Effector CD4-positive, alpha-beta T cell (primary cell): ENCODE data around the gene CD2AP.
"Not testable (repeated sequence)": the region's sequence is repeated elsewhere in the genome, so short reads cannot be mapped to it uniquely, and the experiment has no call there.

ENCODE experiments used
- DNase-seq: peaks from one replicate; pipeline ENCODE4 v3.0.0-alpha.2; 2020

The CD2AP gene

GRCh38 chr6:47509937-47510336, 32.3 kb downstream of the CD2AP start:
- no peak for DNase-seq

DNA sequence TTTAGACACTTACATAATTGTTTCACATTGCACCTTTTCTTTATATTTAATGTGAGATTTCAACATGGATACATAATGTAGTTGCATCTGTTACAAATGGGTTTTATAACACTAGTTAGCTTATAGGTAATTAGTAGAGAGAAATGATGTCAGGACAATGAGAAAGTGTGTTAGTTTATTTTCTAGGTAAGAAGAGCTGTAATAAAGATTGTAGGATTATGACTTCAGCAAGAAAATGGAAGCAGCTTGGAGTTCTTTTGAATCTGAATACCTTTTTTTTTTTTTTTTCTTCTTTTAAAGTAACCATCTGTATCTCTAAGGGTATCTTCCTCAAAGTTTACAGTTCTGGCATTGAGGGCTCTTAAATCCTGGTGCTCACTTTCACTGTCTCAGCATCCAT, 35.3 kb downstream of the CD2AP start:
- DNase-seq = no peak

GRCh38 chr6:47519279-47519678, 41.7 kb downstream of the CD2AP start:
- no peak for DNase-seq

GRCh38 chr6:47520282-47520681, 42.7 kb downstream of the CD2AP start:
- no peak for DNase-seq

DNA sequence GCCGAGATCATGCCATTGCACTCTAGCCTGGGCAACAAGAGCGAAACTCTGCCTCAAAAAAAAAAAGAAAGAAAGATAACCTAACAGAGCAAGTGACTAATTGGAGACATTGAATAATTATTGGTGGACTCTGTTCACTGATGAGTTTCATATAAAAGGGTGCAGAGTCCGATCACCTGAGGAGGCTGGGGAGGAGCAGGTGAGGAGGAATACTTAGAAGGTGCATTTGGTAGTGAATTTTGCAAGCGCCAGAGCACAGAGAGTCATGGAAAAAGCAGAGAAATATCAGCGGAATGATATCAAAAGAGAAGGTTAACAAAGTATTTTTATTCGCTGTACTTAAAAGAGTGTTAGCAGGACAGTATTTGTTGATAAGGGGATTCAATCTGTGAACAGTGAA, 44.4 kb downstream of the CD2AP start:
- DNase-seq = no peak

GRCh38 chr6:47524136-47524845, 46.7 kb downstream of the CD2AP start:
- DNase-seq = no peak

DNA sequence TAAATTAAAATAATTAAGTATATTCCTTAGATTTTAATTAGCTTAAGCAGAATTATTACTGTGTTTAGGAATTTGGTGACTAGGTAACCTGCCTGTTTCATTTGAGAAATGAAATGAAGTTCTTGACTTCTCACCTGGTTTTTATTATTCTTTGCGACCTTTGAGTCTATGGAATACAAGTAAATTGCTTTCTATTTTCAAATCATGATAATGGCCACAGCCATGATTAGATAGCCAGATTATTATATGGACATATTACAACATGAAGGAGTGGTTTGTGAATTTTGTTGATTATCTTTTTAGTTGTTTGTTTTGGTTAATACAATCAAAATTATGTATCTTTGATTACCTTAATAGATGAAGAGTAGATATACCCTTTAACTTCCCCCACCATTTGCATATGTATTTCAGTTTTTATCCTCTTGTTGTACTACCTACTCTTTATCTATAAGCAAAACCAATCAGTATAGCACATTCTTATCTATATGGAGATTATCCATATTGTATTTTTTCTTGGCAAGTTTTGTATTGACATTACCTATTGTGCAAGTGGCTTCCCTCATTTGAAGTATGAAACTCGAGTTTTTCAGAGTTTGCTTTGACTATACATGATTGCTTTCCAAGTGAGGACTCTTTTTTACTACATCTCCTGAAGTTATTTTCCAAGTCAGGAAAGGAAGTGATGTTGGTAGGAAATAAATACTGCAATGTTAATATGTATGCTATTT, 47.9 kb downstream of the CD2AP start:
- no peak for DNase-seq

DNA sequence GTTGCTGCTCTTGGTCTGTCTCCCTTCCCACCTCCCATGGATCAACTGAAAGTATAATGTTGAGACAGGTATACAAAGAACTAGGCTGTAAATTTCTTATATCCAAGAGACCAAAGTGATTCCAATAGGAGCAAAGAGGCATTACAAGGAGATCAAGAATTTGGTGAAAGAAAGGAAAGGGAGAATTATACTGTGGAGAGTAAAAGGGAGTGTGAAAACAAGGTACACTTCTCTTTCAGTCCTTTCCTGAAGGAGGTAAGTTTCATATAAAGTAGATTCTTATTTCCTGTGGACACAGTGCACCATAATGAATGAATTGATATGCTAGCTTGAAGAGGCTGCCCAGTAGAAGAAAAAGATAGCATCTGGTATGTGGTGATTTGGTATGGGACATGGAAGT, 49.7 kb downstream of the CD2AP start:
- DNase-seq = no peak

GRCh38 chr6:47529734-47530133, 52.1 kb downstream of the CD2AP start:
- no peak for DNase-seq

GRCh38 chr6:47532981-47533585, 55.5 kb downstream of the CD2AP start:
- DNase-seq = no peak

DNA sequence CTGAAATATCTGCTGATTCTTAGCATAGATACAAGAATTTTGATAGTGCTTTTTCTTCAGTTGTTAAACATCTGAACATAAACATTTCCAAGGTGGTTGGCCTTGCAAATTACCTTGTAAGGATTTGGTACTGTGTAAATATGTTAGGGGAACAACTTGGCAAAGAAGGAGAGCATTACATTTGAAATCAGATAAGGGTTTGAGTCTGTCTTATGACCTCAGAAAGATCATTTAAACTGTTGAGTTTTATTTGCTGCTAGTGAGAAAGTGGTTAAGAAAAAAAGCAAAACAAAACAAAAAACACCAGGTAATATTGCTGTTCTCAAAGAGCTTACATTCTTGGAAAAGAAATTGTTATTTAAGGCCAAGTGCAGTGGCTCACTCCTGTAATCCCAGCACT, 56.5 kb downstream of the CD2AP start:
- DNase-seq = no peak

DNA sequence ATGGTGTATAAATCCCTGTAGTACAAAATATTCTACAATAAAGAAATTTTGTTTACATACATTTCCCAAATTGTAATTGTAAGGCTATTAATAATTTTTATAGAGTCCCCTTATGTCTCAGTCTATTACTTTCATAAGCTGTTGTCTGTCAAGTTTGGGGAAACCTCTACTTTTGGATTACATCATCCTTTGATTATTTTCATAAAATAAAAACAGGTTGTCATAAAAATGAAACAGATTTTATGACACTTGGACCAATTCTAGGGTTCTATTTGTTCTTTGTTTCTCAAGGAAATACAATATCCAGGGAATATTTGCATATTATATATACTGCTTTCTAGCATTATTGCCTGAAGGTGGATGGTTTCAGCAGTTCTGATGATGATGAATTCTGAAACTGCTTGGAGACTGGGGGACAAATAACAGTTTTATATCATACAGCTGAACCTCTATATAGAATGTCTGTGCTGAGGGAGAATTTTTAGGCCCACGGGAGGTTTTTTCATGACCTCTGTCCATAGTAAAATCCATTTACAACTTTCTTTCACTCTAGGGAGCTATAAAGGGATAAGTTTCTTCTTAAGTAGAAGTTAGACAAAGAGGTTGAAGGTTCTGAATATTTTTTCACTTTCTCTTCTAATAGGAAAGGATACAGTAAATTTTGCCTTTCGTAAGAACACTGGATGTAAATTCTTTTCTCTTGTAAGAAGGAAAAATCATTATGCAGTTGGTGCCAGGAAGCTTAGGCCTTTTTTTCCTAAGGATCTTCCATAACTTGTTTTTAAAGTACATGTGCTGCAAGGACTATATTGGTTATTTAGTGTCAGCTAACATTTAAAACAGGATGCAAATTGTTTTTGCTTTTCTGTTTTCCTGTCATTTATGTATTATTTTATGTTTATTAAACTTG, 58.0 kb downstream of the CD2AP start:
- no peak for DNase-seq

DNA sequence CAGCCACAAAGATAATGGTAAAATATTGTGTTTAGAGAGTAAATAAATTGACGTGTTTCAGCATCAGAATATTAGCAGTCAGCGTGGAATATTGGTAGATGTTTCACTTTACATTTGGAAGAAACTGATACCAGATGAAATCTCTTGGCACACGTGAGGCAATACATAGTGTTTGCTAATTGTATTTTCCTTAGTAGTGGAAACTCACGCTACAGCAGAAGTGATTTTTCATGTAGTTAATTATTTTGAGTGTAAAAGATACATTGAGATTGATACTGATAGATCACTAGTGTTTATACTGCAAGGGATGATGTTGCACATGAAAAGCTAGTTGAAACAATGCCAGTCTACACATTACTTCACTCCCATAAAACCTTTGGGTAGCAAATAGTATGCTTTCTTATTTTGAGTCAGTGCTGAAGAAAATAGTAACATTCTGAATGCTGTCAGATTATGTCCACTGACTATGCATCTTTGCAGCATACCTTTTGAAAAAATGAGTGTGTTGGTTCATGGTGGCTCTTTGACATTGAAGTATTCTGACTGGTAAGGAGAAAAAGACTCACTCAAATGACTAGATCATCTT, 59.3 kb downstream of the CD2AP start:
- DNase-seq = no peak

DNA sequence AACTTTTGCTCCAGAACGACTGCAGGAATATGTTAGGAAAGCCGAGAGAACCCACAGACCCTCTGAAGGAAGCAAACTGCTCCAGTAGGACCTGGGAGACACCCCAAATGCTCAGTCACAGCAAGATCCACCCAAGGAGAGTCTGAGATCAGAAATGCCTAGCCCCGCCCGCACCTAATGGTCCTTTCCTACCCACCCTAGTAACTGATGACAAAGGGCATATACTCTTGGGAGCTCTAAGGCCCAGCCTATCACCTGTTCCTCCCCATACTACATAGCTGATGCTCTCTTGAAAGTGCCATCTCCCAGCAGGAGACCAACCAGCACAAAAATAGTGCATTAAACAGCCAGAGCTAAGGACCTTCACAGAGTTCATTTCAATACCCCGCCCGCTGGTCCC, 67.6 kb downstream of the CD2AP start:
- DNase-seq = no peak

DNA sequence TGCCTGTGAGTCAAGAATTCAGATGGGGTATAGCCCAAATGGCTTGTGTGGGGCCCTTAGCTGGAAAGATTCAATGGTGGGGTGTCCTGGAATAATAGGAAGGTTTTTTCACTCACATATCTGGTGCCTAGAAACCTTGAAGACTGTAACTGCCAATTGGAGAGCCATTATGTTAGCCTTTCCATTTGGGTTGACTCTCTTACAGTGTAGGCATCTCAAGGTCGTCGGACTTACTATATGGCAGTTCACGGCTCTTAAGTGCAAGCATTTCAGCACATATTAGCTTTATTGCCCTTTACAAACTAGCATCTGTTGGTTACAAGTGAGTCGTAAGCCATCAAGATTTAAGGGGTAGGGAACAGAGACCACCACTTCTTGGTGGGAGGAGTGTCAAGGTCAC, 74.1 kb downstream of the CD2AP start:
- DNase-seq = no peak

- DNase-seq = no peak
Measured at GRCh38 chr6:47552319-47552718, 74.7 kb downstream of the CD2AP start.

- DNase-seq = not testable (repeated sequence)
Measured at GRCh38 chr6:47553243-47553642, 75.7 kb downstream of the CD2AP start.

DNA sequence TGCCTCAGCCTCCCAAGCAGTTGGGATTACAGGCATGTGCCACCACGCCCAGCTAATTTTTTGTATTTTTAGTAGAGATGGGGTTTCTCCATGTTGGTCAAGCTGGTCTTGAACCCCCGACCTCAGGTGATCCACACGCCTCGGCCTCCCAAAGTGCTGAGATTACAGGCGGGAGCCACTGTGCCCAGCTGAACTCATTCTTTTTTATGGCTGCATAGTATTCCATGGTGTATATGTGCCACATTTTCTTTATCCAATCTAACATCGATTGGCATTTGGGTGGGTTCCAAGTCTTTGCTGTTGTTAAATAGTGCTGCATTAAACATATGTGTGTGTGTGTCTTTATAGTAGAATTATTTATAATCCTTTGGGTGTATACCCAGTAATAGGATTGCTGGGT, 78.9 kb downstream of the CD2AP start:
- DNase-seq = not testable (repeated sequence)

DNA sequence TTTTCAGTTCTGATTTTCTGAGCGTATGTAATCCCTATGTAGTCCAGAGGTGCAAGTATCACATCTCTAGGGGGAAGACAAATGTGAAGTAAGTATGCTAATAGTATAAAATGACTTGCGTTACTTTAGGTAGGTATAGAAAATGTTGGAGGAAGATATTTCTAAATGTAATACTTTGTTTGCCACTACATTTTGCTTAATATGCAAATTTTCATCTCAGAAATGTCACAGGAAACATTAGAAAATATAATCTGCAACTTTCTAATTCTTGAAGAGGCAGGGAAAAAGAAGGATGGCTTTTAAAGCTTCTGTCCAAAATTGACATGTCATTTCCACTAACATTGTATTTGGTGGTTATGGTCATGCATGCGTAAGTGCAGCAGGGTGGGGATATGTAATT, 85.6 kb downstream of the CD2AP start:
- no peak for DNase-seq

DNA sequence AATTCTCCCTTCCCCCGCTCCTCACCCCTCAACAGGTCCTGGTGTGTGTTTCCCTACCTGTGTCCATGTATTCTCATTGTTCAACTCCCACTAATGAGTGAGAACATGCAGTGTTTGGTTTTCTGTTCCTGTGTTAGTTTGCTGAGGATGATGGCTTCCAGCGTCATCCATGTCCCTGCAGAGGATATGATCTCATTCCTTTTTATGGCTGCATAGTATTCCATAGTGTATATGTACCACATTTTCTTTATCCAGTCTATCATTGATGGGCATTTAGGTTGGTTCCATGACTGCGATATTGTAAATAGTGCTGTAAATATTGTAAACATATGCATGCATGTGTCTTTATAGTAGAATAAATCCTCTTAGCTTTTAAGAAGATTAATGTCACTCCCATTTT, 89.0 kb downstream of the CD2AP start:
- DNase-seq = not testable (repeated sequence)

DNA sequence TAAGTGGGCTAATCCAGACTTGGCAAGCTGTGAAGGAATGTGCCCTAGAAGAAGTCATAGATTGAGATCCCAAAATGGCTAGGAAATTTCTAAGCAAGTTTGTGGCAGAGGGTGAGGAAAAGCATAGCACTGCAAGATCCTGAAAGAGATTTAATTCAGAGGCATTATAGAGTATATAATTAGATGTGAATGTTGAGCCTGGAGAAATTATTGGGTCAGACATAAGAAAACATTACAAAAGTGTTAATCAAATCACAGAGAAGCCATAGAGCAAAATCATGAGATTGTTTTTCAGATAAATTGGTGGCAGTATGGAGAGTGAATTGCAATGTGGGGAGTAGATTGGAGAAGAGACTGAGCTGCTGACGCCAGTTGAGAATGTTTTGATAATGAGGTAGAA, 90.0 kb downstream of the CD2AP start:
- DNase-seq = no peak

GRCh38 chr6:47571488-47571887, 93.9 kb downstream of the CD2AP start:
- DNase-seq = no peak

DNA sequence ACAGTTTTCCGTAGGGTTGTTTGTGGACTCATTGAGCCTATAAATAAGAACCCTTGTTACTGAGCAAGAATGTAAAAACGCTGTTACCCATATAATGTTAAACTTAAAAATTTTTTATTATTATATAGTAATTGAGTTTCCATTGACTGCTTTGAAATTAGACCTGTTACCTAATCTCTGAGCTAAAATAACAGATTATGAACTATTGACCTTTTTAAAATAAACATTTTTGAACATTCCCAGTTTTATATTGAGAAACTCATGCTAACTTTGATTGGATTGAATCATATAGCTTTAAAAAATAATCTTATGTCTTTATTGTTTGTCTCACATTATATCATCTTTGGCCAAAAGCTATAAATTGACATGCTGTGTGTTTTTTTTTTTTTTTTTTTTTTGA, 95.5 kb downstream of the CD2AP start:
- no peak for DNase-seq
